NCI-H1417 (cell line): ENCODE measurements around the gene KCNE3.
A peak's percentile ranks its signal among the peaks of the same experiment; 100 is the strongest.

ENCODE experiments used
- DNase-seq, 3 experiments: peaks; one replicate each; lab custom pipeline; 2025; lab: John Stamatoyannopoulos, UW

The KCNE3 gene

DNA sequence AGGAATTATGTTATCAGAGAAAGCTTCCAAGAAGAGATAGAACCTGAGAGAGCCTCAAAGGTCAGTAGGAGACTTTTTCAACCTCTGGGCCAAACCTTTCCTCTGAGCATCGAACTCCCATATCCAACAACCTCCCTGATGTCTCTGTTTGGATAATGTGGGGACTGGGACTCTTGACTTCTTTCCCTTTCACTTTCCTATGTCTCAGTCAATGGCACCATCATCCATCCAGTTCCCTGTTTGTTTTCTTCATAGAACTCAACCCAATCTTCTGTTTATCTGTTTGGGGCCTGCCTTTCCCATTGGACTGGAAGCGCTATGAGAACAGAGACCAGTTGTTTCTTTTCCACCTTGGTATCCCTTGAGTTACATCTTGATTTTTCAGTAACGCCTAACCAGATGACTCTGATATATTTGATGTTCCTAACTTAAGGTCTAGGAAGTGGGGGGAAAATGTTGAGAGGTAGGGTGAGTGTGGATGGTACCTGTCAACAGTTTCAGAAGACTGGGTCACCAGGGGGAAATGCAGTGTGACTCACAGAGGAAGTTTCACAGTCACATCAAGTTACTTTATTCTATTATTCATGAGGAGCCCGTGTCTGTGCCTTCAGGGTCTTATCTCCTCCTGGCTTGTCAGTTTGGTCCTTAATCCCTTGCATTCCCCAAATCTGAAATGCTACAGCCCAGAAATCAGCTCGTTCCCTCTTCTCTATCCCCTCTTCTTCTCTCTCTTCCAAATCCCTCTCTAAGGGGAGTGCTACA lies 4.5 kb upstream of the KCNE3 start:
- DNase-seq: no peak

DNA sequence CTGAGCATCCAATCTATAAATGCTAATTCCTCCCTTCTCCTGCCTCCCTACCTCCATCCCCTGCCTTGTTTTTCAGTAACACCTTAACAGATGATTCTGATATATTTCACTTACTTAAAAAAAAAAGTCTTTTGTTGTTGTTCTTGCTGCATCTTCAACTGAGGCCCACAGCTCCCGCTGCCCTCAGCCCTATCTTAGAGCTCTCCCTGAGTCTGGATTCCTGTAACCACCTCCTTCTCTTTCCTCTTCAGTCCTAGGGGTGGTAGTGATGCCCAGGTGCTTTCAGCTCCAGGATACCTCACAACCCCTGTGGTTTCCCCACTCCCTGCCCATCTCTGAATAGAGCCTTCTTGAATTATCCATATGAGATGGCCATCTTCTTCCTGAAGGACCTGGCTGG lies 3.7 kb upstream of the KCNE3 start:
- no peak for DNase-seq

DNA sequence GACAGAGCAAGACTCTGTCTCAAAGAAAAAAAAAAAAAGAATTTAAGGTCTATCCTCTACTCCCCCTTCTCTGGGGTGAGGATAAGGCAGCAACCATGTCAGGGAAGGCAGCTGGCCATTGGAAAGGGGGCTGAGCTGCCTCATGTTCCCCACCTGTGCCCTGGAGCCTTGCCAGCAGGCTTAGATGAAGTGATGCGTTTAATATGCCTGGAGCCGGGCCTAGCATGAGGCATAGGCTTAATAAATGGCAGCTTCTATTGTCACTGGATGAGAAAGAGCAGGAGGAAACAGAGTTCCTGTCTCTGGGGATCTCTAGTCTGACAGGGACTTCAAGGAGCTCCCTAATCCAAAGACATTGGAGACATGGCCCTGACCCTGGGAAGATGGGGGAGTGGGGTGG lies 3.2 kb upstream of the KCNE3 start:
- peak in 2 of 3 experiments; percentile 32 to 55 for DNase-seq

DNA sequence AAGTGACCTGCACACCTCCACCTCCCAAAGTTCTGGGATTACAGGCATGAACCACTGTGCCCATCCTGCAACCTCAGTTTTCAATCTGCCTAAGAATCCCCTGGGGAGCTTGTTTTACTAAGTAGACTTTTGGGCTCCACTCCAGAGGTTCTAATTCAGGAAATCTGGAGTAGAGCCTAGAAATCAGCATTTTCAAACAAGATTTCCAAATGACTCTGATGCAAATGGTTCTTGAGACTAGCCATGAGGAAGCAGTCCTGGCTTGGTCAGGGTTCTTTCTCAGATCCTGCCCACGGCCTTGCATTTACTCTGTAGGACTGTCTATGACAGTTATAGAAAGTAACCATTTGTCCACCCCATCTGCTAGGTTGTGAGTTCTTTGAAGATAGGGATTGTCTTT lies 1.6 kb upstream of the KCNE3 start:
- no peak for DNase-seq

DNA sequence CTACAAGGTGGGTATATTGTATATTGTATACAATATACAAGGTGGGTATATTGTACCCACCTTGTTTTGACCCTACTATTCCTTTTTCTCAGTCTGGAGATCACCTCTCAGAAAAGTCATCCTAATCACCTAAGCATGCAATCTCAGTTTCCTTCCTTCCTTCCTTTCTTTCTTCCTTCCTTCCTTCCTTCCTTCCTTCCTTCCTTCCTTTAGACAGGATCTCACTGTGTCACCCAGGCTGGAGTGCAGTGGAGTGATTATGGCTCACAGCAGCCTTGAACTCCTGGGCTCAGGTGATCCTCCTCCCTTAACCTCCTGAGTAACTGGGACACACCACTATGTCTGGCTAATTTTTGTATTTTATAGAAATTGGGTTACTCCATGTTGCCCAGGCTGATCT lies 1.2 kb upstream of the KCNE3 start:
- no peak for DNase-seq

DNA sequence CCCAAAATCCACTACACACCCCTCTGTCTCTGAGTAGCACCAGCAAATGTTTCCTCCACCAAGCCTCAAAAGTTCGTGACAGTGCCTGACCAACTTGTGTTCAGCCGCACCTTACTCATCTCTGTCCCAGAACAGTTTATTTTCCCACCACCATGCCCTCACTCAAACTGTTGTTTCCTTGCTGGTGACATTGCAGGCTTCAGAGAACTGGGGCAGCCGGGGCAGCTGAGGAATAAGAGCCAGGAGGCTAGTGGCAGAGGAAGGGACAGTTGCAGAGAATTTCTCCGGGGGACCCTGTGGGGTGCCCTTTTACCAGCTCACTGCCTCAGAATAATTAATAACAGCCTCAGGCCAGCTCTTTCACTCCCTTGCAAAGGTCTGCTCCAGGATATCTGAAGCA lies 709 bp upstream of the KCNE3 start:
- peak in 1 of 3 experiments; percentile 25 for DNase-seq

DNA sequence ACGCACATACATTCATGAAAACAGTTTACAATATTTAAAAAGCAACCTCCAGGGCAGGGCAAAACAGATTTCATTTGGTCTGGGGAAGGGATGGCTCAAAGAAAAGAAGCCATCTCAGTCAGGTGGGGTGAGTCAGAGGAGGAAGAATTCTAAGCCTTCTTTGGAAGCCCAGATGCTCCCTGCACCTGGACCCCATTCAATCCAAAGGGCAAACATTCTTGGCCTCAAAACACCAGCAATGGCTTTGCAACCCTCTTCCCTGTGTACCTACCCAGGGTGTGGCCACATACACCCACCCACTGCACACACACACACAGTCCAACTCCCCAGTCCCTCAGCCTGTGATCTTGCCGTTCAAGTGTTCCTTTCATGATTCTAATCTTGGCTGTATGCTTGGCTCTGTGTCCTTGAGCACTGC lies 2.0 kb downstream of the KCNE3 start:
- DNase-seq: no peak

DNA sequence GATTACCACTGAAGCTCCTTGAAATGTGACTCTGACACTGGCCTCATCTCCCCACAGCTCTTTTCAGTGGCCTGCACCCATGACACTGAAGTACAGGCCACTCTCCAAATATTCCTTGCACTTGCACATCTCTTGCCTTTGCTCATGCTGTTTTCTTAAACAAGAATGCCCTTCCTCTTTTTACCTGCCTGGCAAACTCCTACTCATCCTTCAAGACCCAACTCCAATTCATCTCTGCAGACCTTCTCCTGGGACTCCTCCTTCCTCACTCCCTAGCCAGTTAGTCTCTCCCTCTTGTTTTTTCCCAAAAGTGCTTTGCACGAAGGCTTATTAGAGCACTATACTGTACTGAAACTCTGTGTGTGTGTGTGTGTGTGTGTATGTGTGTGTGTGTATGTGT lies 2.6 kb downstream of the KCNE3 start:
- DNase-seq: no peak

DNA sequence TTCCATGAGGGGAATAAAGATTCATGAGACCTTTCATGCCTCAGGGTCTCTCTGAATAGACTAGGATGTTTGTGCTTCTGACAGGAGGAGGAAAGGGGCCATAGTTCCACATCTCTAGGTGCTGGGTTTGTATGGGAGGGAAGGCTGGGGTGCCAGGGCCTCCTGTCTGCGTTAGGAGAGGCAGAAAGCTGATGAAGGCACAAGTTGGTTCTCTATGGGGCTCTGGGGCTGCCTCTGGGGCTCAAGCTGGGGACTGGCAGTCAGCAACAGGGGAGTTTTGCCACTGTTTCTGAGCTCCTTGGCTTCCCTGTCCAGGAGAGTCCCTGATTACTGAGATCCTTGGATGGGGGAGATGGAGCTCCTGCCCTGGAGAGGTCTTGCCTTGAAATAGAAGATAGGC lies 4.1 kb downstream of the KCNE3 start:
- DNase-seq: no peak

DNA sequence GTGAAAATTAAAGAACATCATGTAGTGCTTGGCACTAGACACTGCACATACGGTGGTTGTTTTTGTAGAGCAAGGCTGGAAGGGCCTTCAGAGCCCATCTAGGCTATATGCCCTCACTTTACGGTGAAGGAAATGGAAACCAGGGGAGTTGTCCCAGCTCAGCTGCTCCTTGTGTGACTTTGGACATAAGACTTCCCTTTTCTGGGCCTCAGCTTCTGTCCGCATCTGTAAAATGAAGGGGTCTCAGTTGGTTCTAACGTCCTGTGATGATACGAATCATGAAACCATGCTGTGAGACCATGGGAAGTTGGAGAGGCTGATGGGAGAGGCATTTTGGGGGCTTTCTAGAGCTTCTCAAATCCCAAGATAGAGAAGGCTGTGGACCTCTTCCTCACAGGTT lies 4.7 kb downstream of the KCNE3 start:
- no peak for DNase-seq

DNA sequence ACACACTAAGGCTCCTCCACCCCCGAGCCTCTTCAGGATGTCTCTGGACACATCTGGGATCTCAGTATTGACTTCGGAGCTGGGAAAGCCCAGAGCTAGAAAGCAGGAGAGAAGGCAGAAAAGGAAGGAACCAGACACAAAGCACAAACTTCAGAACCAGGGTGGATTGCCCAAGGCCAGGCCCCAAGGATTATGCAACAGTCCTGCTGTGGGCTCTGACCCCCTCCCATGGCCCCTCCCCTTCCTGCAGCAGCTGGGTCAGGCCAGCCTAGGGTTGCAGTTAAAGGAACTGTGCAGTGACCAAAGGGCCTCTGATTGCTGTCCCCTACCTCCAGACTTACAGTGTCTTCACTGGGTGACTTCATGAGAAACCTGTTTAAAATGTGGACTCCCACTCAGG lies 5.3 kb downstream of the KCNE3 start:
- no peak for DNase-seq

DNA sequence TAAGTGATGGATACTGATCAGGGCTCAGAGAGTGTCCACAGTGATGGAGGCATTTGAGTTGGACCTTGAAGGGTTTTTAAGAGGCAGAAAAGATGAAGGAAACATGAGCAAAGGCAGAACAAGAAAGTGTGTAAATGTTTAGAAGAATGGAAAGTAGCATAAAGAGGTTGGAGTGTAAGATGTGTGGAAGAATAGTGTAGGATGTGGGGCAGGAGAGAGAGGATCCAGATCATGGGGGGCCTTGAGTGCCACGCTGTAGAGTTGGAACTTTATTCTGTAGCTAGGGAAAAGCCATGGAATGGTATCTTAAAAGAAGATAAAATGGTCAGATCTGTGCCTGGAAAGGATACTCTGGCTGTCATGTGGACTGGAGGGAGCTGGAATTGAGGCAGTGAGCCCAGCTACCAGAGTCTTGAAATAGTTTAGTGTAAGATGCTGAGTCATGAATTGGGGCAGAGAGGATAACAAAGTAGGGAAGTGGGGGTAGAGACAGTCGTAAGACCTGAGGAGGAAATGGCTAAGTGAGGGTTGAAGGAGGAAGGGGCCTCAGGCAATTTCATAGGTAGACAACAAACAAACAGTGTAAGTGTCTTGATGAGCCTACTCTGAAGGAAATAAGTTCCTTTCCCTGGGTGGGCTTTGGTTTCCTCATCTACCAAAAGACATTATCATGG lies 6.7 kb downstream of the KCNE3 start:
- no peak for DNase-seq

DNA sequence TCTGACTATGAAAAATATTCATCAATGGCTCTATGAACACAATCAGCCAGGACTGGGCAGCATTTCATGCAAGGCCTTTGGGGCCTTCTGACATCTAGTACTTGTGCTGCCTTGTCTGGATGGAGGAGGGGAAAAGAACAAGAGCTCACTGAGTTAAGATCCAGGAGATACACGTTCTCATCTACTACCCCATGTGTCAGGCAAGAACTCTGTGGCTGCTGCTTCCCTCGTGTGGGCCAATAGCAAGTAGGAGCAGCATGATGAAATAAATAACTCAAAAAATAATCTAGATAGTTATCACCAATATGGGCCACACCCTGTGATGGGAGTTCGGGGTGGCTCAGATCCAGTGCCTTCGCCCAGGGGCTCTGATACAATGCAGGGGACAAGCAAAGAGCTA lies 7.3 kb downstream of the KCNE3 start:
- no peak for DNase-seq

DNA sequence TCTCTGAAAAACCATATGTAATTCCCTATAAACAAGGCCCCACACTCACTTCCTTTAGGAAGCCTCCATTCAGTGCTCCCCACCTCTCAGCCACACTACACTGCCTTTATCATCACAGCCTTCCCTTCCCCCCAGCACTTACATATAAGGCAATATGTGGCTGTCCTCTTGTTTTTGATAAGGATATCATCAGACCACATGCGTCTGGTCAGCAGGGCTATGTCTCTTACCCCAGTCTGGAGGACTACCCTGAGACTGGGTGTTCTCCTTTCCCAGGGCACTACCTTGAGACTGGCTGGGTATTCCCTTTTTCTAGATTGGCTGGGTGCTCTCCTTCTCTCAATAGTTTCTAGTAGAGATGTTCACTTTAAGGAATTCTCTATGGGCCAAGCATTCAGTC lies 7.8 kb downstream of the KCNE3 start:
- no peak for DNase-seq

DNA sequence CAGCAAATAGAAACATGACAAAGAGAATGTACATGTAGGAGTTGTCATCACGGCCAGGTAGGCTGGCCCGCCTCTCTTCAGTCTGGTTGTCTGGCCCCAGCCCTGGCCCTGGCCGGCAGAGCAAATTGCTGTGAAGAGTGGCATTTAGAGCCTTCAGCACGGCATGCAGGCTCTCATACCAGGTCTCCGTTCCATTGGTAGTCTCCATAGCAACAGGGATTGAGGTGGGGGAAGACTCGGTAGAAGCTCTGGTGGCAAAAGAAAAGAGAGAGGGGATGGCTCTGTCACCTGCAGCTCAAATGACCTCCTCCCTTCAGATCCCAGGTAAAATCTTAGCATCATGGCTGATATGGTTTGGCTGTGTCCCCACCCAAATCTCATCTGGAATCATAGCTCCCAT lies 10.0 kb downstream of the KCNE3 start:
- DNase-seq: peak in 2 of 3 experiments; percentile 14 to 38

DNA sequence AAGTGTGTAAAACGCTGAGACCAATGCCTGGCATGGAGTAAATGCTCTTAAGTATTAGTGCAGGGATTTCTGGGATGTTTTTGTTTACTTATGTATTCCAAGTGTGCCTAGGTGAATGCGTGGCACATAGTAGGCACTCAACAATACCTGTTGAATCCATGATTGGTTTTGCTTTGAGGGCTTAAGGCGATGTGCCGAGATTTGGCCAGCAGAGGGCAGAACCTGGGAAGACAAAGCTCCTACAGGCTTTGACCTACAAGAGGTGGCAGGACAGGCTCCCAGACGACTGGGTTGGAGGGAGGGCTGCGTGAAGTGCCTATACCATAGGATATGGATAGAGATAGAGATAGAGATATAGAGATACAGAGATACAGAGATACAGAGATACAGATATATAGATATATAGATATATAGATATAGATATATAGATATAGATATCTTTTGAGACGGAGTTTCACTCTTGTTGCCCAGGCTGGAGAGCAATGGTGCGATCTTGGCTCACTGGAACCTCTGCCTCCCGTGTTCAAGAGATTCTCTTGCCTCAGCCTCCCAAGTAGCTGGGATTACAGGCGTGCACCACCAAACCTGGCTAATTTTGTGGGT lies 13.9 kb downstream of the KCNE3 start:
- DNase-seq: peak; percentile 49 to 84 (median 61)

DNA sequence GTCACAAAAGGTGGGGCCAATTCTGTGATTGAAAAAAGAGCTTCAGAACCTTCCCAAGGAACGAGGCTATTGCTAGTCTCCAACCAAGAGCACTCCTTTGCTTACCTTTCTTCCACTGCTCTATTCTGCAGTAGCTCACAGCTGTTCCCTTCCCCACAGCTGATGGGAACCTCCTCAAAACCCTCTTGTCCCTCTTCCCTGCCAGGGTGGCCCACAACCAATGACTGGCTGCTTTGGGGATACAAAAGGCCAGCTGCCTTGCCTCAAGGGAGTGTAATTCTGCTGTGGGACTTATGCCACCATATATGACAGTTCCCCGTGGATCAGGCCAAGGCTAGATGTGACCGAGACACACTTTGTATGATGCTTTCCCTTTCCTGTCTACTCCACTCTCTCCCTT lies 15.0 kb downstream of the KCNE3 start:
- no peak for DNase-seq

DNA sequence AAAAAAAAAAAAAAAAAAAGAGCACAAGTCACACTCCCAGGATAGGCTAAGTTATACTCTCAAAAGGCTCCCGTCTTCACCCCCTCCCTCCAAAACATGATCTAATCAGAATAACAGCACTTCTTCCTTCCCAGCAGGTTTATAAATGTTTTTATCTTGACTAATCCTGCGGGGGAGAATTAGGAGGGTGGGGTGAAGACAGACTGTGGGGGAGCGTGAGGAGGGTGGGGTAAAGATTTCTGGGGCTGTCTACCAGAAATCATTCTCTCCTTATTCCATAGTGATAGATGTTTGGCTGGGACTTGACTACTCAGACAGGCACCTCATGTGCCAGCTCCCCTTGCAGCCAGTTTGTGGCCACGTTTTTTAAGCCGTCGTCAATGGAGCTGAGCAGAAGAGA lies 17.0 kb downstream of the KCNE3 start:
- DNase-seq: no peak

DNA sequence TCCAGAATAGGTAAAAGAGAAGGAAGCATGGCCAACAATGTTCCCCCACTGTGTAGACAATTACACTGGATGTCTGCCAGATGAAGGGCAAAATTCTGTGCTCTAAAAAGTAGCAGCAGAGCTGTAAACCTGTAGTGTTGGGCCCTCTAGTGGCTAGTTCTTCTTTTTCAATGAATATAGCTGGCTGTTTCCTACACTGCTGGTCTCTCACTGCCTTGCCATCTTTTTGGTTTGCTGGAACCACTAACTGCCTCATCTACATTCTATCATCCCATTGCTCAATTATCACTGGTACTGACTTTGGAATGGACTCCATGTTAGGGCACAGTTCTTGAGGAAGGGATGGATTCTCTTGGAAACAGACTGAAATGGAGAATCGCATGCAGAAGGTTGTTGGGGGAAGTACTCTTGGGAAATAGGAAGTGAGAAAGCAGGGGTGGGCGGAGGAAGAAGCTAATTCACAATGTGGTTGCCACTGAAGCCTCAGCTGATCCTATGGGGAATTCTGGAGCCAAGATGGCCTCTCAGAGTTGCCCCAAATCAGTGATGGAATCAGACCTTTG lies 17.9 kb downstream of the KCNE3 start:
- DNase-seq: peak; percentile 76 to 94 (median 86)

DNA sequence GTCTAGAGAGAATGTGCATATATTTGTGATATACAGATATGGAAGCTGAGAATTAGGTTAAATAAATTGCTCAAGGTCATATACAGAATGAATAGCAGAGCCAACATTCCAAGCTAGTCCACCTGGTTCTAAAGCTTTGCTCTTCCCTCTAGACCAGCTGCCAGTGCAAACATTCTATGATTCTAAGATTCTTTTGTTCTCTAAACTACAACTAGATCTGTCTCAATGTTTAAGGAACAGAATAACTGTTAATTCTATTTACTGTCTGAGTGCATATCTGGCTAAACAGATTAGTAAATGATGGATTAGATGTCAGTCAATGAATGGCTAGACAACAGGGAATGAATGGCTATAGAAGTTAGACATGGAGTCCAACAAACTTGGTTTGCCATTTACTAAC lies 19.6 kb downstream of the KCNE3 start:
- DNase-seq: no peak

DNA sequence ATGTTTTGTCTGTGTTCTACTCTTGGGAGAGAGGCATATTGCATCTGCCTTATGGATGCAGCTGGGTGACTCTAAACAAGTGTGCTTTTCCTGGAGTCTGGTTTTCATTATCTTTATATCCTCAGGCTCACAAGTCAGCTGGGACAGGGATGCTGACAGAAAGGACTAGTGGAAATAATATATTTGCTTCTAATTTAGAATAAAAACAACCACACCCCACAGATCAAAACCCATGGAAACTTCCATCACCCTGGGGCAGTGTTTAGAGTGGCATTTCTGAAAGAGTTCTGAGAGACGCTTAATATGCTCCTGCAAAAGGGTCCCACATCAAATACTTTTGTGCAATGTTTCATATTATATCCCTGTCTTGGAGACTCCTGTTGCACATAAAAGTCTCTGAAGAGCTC lies 20.8 kb downstream of the KCNE3 start:
- no peak for DNase-seq

DNA sequence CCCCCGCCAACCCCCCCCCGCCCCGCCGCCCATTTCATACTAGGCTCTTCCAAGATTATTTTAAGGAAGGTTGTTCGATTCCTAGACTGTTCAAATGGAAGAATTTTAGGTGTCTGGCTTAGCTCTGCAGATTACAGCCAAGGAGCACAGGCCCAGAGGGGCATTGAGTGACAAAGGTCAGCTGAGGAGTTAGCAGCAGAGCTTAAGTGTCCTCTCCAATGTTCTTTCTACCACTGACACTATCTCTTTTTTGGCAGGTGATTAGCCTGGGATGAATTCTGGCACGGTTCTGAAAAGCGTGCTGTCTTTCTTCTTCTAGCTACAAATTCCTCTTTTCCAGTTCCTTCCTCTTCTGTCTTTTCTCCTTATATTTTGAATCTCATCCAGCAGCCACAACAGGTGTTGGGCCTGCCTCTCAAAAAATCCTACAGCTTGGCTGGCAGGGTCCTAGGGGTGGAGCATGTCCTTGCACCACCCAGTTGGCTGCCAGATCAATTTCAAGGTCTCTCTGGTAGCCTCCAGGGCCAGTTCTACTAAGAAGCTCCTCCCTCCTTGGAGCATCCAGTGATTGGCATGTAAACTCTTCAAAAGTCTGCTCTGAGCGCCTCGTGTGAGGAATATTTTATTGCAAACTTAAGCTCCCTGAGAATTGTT lies 23.0 kb downstream of the KCNE3 start:
- peak in 1 of 3 experiments; percentile 16 for DNase-seq
